Measurements from ENCODE around the gene VDAC1.

DNA sequence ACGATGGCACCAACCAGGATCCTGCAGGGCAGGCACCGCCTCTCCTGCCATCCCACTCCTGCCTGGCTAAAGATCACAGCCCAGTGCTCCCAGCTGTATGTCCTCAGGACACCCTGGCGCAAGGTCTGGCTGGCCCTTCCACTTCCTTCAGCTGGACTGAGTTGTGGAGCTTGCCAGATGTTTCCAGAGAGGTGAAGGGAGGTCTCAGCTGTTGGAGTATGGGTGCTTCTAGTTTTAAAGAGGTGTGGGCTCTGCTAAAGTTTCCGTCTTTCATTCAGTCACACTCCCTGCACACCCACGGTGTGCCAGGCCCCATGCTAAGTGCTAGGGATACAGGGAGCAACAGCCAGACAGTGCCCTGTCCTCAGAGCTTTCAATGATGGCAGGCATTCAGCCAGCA, 70.5 kb downstream of the VDAC1 start:
- TF ChIP-seq EP300 (IDR thresholded peaks at IDR 0.05) (no peak), POLR2AphosphoS5 (IDR thresholded peaks at IDR 0.05) (no peak)
